Measurements from ENCODE around the gene SERTAD2.
A peak's percentile ranks its signal among the peaks of the same experiment; 100 is the strongest.

DNA sequence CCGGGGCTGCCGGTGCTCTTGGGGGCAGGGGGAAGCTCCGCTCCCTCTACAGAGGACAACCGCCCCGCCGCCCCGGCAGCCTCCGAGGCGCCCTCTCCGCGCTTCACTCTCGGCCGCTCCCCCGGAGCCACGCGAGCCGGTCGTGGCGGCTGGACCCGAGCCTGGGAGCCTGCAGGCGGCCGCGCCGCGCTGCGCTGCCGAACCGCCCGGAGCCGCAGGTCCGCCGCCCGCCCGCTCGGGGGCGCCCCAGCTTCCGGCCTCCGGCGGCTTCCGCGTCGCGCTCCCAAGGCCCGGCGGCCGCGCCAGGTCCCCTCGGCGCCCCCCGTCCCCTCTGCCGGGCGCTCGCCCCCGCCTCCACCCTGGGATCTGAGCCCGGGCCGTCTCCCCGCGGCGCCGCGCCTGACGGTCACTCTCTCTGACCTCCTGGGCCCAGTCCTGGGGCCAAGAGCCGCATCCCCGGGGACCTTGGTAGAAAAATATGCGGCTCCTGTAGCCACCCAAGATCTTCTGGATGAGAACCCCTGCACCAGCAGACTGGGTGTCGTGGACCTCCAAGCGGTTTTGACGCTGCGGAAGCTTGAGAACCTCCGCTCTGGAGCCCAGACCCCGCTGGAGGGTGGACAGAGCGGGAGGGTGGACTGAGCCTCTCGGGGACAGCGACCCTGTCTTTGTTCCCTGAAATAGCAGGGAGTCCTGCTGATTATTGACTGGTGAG lies 44.3 kb downstream of the SERTAD2 start:
- TF ChIP-seq, protein P1, sequence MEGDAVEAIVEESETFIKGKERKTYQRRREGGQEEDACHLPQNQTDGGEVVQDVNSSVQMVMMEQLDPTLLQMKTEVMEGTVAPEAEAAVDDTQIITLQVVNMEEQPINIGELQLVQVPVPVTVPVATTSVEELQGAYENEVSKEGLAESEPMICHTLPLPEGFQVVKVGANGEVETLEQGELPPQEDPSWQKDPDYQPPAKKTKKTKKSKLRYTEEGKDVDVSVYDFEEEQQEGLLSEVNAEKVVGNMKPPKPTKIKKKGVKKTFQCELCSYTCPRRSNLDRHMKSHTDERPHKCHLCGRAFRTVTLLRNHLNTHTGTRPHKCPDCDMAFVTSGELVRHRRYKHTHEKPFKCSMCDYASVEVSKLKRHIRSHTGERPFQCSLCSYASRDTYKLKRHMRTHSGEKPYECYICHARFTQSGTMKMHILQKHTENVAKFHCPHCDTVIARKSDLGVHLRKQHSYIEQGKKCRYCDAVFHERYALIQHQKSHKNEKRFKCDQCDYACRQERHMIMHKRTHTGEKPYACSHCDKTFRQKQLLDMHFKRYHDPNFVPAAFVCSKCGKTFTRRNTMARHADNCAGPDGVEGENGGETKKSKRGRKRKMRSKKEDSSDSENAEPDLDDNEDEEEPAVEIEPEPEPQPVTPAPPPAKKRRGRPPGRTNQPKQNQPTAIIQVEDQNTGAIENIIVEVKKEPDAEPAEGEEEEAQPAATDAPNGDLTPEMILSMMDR (IDR thresholded peaks at IDR 0.05) = peak; percentile 21 to 91 (median 84)
- TF ChIP-seq POLR2A (IDR thresholded peaks at IDR 0.05) = no peak
